Measurements from ENCODE around the gene RCOR1. TPM values are rescaled to one million over a fixed set of nuclear protein-coding genes. Genes with fewer than 3 reads are reported as not detected.
"Not testable (repeated sequence)": the region's sequence is repeated elsewhere in the genome, so short reads cannot be mapped to it uniquely, and the experiment has no call there.

Gene RCOR1
- total RNA-seq, 1 donor from 2014 or later = 28.5 TPM

- peak; percentile 28 for DNase-seq (ENCODE audit: low spot score)
Observed at GRCh38 chr14:102593061-102593824, 794 bp downstream of the RCOR1 start.

DNA sequence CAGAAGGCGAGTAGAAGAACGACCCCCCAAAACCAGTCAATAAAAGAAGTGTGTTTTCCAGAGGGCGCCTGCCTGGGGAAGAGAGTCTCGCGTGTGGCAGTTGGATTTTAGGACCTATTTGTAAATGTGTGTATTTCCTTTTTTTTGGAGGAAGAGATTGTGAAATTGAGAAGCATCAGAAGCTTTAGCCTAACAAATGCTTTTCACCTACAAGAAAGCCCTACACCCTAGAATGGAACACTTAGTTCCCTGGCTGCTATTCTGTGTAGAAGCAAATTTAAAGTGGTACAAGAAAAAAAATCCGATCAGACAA is 1.3 kb downstream of the RCOR1 start:
- no peak for DNase-seq (ENCODE audit: low spot score)

DNA sequence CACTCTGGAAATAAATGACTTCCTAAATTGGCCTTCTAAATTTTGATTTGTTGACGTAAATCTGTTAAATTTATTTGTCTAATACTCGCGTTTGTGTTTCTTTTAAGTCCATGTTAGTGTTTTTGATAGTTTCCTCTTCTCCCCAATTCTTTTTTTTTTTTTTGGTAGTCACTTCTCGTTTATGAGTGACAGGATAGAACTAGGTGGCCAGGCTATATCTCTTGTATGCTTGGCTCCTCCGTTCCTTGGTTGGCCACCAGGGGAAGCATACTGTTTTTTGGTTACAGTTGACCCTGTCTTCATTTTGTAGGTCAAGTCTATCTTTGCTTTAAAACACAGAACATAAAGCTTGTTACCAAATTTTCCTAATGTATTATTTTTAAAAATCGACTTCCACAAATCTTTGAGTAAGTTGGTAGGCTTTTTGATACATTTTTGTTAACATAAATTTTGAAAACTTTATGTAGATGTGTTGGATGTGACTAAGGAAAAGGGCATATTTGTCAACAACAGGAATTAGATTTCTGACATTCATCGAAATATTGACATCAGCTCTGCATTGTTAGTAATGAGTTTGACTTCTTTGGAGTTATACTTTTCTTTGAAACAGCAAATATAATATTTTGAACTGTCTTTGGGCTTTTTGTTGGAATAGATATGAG is 2.2 kb downstream of the RCOR1 start:
- DNase-seq (ENCODE audit: low spot score) = peak; percentile 70

GRCh38 chr14:102601378-102601925 is 9.0 kb downstream of the RCOR1 start:
- no peak for DNase-seq (ENCODE audit: low spot score)

DNA sequence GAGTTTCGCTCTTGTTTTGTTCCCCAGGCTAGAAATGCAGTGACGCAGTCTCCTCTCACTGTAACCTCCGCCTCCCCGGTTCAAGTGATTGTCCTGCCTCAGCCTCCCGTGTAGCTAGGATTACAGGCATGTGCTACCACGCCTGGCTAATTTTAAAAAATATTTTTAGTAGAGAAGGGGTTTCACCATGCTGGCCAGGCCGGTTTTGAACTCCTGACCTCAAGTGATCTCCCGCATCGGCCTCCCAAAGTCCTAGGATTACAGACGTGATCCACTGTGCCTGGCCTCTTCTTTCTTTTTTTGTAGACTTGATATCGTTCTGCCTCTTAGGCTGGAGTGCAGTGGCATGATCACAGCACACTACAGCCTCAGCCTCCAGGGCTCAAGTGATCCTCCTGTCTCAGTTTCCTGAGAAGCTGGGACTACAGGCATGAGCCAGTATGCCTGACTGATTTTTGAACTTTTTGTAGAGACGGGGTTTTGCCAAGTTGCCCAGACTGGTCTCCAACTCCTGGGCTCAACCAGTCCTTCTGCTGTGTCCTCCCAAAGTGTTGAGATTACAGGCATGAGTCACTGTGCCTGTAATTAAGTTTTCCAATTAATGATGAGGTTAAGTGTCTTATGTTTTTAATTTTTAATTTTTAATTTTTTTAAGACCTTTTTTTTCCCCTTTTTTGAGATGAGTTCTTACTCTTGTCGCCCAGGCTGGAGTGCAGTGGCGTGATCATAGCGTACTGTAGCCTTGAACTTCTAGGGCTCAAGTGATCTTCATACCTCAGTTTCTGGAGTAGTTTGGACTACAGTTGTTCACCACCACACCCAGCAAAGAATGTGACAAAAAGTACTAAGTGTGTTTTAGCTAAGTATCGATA is 10.2 kb downstream of the RCOR1 start:
- DNase-seq (ENCODE audit: low spot score) = no peak

DNA sequence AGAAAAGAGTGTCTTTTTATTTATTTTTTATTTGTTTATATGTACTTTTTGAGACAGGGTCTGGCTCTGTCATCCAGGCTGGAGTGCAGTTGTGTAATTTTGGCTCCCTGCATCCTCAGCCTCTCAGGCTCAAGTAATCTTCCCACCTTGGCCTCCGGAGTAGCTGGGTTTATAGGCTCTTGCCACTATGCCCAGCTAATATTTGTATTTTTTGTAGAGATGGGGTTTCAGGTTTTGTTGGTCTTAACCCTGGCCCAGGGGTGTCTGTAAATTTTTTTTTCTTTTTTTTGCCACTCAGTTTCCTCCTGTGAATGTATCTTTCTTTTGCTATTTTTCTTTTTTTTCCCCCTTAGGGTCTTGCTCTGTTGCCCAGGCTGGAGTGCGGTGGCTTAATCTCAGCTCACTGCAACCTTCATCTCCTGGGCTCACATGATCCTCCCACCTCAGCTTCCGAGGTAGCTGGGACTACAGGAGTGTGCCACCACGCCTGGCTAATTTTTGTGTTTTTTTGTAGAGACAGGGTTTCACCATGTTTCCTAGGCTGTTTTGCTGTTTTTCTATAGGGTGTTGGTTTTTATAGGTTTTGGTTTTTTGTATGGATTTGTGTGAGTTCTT is 11.0 kb downstream of the RCOR1 start:
- no peak for DNase-seq (ENCODE audit: low spot score)

DNA sequence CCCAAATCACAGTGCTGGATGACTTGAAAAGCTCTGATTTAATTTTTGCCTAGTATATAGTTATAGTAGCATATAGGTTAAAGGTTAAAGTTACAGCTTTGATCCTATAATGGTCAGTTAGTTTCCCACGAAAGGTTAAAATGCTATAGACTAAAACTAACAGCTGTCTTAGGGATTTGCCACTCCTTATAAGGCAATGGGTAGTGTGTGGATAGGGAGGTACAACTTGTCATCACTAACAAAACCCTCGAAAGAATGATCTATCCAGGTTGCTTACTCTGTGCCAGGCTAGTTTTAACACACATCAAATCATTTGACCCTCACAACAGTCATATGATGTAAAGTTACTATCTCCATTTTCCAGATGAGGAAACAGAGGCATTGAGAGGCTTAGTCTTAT is 11.7 kb downstream of the RCOR1 start:
- no peak for DNase-seq (ENCODE audit: low spot score)

GRCh38 chr14:102605029-102605428 is 12.6 kb downstream of the RCOR1 start:
- no peak for DNase-seq (ENCODE audit: low spot score)

DNA sequence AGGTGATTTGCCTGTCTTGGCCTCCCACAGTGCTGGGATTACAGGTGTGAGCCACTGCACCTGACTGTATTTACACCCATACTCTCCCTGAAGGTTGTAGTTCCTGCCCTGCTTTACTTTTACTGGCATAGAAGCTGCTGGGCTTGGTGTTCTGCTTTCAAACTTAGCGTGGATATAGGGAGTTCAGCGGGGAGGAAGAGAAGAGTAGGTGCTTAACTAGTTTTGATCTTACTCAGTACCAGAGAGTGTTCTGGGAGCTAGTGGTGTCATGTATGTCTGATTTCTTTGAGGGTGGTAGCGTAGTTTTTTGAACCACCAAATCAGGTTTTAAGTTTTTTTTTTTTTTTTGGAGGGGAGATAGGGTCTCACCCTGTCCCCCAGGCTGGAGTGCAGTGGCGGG is 13.8 kb downstream of the RCOR1 start:
- no peak for DNase-seq (ENCODE audit: low spot score)

GRCh38 chr14:102608064-102608446 is 15.6 kb downstream of the RCOR1 start:
- no peak for DNase-seq (ENCODE audit: low spot score)

DNA sequence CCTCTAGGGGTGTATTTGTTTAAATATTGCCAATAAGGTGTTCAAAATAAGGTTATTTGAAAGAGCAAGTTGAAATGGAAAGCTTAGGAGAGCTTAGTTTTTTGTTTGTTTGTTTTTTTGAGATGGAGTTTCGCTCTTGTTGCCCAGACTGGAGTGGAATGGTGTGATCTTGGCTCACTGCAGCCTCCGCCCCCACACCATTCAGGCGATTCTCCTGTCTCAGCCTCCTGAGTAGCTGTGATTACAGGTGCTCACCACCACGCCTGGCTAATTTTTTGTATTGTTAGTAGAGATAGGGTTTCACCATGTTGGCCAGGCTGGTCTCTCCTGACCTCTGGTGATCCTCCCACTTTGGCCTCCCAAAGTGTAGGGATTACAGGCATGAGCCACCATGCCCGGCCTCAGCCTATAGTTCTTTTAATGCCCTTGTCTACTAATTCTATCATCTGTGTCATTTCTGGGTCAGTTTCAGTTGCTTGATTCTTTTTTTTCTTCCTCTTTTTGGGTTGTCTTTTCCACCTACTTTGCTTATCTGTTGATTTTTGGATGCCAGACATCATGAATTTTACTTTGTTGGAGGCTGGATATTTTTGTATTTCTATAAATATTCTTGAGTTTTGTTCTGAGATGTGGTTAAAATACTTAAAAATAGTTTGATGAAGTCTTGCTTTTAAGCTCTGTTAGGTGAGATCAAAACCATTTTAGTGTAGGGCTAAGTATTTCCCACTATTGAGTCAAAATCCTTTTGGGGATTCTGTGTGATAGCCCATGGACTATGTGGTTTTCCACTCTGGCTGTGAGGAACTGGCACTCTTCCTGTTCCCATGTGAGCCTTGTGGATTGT is 18.7 kb downstream of the RCOR1 start:
- DNase-seq (ENCODE audit: low spot score) = no peak

DNA sequence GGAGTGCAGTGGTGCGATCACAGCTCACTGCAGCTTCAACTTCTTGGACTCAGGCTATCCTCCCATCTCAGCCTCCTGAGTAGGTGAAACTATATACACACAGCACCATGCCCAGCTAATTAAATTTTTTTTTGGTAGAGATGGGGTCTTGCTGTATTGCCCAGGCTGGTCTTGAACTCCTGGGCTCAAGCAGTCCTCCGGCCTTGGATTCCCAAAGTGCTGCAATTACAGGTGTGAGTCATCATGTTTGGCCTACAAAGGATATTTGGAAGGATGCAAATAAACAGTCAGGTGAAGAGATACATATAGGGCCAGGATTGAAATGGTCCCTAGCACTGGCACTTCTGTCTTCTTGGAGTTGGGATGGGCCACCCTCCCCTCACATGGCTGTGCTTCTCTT is 23.9 kb downstream of the RCOR1 start:
- no peak for DNase-seq (ENCODE audit: low spot score)

- DNase-seq (ENCODE audit: low spot score) = no peak
Observed at GRCh38 chr14:102616799-102617198, 24.4 kb downstream of the RCOR1 start.

GRCh38 chr14:102619012-102619411 is 26.6 kb downstream of the RCOR1 start:
- not testable (repeated sequence) for DNase-seq (ENCODE audit: low spot score)

- no peak for DNase-seq (ENCODE audit: low spot score)
Observed at GRCh38 chr14:102620413-102620812, 28.0 kb downstream of the RCOR1 start.

- DNase-seq (ENCODE audit: low spot score) = peak; percentile 11
Observed at GRCh38 chr14:102622262-102622885, 29.9 kb downstream of the RCOR1 start.

DNA sequence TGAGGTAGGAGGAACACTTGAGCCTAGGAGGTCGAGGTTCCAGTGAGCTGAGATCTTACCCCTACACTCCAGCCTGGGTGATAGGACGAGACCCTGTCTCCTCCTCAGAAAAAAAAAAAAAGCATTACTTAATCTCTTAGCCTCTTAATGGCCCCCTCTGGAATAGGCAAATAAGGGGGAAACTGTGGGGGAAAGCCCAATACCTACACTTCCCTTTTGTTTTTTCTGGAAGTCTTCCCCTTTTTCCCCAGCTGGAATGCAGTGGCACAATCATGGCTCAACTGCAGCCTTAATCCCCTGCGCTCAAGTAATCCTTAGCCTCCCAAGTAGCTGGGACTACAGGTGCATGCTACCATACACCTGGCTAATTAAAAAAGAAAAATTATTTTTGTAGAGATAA is 32.2 kb downstream of the RCOR1 start:
- no peak for DNase-seq (ENCODE audit: low spot score)

DNA sequence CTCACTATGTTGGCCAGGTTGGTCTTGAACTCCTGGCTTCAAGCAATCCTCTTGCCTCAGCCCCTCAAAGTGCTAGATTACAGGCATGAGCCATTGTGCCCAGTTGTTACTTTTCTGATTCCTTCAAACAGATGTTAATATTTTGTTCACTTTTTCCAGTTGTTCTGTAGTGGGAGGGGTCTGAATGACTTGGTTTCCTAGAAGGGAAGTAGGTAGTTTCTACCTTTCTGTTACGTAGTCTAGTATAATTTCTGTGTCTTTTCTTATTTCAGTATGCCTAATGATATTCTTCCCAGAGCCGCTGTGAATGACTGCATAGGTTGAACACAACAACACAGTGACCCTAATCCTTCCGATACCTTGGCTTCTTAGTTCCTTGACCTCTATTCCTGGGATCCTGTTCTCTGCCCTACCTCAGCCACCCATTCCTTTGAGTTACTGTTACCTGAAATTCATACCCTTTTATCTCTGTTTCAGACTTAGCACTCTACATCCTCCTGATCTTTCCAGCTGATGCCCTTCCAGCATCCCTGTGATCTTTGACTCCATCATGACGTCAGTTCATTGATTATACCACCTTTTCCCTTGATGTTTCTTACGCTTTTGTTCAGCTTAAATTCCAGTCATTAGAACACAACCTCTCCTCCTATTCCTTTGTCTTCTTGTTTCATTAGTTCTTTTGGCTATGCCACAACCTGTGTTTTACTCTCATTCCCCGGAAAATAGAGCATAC is 33.3 kb downstream of the RCOR1 start:
- DNase-seq (ENCODE audit: low spot score) = no peak

DNA sequence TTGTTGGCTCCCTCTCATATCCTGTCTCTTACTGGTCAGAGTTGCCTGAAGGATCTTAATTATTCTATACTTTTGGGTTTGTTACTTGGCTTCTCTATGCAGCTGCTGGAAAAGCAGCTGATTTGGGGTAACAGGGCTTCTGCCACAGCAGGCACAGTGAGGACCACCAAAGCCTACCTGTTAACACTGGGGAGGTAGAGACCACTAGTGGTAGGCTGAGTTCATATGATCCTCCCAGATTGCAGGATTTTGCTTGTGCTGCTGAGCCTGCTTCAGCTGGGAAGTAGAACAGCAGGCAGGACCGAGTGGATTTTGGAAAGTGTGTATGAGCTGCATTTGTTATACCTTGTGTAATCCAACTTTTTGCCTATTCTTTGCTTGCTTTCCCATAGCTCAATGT is 34.1 kb downstream of the RCOR1 start:
- DNase-seq (ENCODE audit: low spot score) = no peak

- DNase-seq (ENCODE audit: low spot score) = no peak
Observed at GRCh38 chr14:102629011-102629444, 36.6 kb downstream of the RCOR1 start.

All from mucosa of gallbladder (tissue), 1 donor.